Epithelial cell of esophagus (primary cell): ENCODE measurements around the gene PTPRH.

ENCODE experiments used
- DNase-seq: peaks from one replicate; pipeline ENCODE4 v3.0.0; 2010; ENCODE audit warnings: low read depth
- H3K4me3 ChIP-seq: 2 replicates; pipeline ENCODE4 v1.5.1; 2011; ENCODE audit warnings: mild to moderate bottlenecking, low read length, control low read depth
- TF ChIP-seq, protein P1 (sequence below): IDR thresholded peaks from 2 replicates; pipeline ENCODE4 v1.5.1; 2011; ENCODE audit warnings: low read depth, mild to moderate bottlenecking, low read length, control low read depth, inconsistent platforms; ENCODE audit not compliant: insufficient read depth; ENCODE audit errors: missing control alignments

PTPRH gene

DNA sequence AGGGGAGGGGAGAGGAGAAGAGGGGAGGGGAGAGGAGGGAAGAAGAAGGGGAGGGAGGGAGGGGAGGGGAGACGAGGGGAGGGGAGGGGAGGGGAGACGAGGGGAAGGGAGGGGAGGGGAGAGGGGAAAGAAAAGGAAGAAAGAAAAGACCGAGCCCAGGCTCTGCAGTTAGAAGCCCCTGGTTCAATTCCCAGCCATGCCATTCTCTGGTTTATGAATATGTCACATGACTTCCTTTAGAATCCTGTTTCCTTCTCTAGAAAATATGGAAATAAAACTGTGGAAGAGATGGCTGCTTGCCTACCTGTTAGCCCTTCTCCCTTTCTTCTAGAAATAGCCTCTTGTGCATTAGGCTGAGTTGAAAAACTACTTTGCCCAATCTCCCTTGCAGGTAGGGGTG lies 74.6 kb downstream of the PTPRH start:
- no peak for DNase-seq
- TF ChIP-seq, protein P1, sequence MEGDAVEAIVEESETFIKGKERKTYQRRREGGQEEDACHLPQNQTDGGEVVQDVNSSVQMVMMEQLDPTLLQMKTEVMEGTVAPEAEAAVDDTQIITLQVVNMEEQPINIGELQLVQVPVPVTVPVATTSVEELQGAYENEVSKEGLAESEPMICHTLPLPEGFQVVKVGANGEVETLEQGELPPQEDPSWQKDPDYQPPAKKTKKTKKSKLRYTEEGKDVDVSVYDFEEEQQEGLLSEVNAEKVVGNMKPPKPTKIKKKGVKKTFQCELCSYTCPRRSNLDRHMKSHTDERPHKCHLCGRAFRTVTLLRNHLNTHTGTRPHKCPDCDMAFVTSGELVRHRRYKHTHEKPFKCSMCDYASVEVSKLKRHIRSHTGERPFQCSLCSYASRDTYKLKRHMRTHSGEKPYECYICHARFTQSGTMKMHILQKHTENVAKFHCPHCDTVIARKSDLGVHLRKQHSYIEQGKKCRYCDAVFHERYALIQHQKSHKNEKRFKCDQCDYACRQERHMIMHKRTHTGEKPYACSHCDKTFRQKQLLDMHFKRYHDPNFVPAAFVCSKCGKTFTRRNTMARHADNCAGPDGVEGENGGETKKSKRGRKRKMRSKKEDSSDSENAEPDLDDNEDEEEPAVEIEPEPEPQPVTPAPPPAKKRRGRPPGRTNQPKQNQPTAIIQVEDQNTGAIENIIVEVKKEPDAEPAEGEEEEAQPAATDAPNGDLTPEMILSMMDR: no peak
- no peak overlapping the region for H3K4me3 ChIP-seq

GRCh38 chr19:55133639-55134444 lies 75.5 kb downstream of the PTPRH start:
- no peak overlapping the region for H3K4me3 ChIP-seq
- TF ChIP-seq, protein P1: no peak
- peak; percentile 36 for DNase-seq

DNA sequence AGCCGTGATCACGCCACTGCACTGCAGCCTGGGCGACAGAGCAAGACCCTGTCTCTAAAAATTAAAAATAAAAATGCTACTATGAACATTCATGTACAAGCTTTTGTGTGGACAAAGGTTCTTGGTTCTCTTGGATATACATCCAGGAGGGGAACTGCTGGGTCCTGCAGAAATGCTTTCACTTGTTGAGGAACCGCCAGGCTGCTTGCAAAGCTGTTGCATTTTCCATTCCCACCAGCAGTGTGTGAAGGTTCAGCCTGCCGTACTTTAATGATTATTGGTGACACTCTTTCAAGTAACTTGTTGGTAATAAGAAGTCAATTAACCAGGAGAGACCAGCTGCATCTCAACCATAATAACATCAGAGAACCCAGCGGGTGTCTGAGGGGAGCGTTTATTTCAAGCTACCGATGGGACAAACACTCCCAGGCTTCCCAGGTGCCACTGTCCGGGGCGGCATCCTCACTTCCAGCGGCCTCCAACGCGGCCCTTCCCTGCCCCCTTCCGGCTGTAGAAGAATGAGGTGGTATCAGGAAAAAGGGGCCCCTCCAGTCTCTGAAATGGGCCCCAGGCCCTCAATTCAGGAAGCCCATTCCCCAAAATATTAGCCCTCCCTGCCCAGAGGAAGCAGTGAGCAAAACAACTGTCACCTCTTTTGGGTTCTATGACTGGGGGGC lies 76.7 kb downstream of the PTPRH start:
- TF ChIP-seq, protein P1: no peak
- H3K4me3 ChIP-seq: no peak overlapping the region
- no peak for DNase-seq

DNA sequence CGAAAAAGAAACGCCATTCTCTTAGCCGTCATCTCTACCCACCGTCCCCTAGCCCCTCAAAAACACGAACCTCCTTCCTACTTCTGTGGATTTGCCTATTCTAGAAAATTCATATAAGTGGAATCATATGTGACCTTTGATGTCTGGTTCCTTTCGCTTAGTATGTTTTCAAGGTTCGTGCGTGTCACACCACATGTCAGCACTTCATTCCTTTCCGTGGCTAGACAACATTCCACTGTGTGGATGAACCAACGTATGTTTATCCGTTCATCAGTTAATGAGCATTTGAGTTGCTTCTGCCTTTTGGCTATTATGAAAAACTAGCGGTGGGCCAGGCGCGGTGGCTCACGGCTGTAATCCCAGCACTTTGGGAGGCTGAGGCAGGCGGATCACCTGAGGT lies 77.9 kb downstream of the PTPRH start:
- no peak for DNase-seq
- no peak overlapping the region for H3K4me3 ChIP-seq
- TF ChIP-seq, protein P1: no peak
